GM19099 (cell line): ENCODE data around the gene CDK2AP2.

Experiments used
- POLR2A ChIP-seq: IDR thresholded peaks from 3 replicates; pipeline ENCODE4 v1.6.1; 2011; ENCODE audit warnings: low read depth; ENCODE audit not compliant: insufficient read length; ENCODE audit errors: extremely low read depth

CDK2AP2 gene

GRCh38 chr11:67510023-67510345 is 2.0 kb upstream of the CDK2AP2 start:
- TF ChIP-seq POLR2A: no peak

GRCh38 chr11:67508486-67509121 is 642 bp upstream of the CDK2AP2 start:
- TF ChIP-seq POLR2A: peak; percentile 63

- no peak for TF ChIP-seq POLR2A
Observed at GRCh38 chr11:67507242-67507863, 609 bp downstream of the CDK2AP2 start.

GRCh38 chr11:67506426-67507051 is 1.4 kb downstream of the CDK2AP2 start:
- peak; percentile 14 for TF ChIP-seq POLR2A

GRCh38 chr11:67505605-67506396 is 2.2 kb downstream of the CDK2AP2 start:
- TF ChIP-seq POLR2A: no peak

GRCh38 chr11:67504950-67505581 is 2.9 kb downstream of the CDK2AP2 start, which contains the start of gene PITPNM1:
TSS of gene PITPNM1 (minus strand) at chr11:67505363. CDS start at chr11:67504180, 1,183 bp downstream.
- peak; percentile 48 for TF ChIP-seq POLR2A

GRCh38 chr11:67504005-67504949 is 3.7 kb downstream of the CDK2AP2 start:
- no peak for TF ChIP-seq POLR2A

- TF ChIP-seq POLR2A: no peak
Observed at GRCh38 chr11:67503119-67504004, 4.6 kb downstream of the CDK2AP2 start.

GRCh38 chr11:67502328-67502979 is 5.5 kb downstream of the CDK2AP2 start:
- no peak for TF ChIP-seq POLR2A

GRCh38 chr11:67501854-67502253 is 6.1 kb downstream of the CDK2AP2 start:
- TF ChIP-seq POLR2A: no peak

- no peak for TF ChIP-seq POLR2A
Observed at GRCh38 chr11:67500831-67501715, 6.9 kb downstream of the CDK2AP2 start.

GRCh38 chr11:67500484-67500821 is 7.5 kb downstream of the CDK2AP2 start:
- no peak for TF ChIP-seq POLR2A
